Fibroblast of skin of right quadriceps (primary cell): Measurements from ENCODE around the gene PBX4.
"Not testable (repeated sequence)": the region's sequence is repeated elsewhere in the genome, so short reads cannot be mapped to it uniquely, and the experiment has no call there.

Source experiments
- DNase-seq: peaks from one replicate; pipeline ENCODE4 v3.0.0-alpha.2; 2013

The PBX4 gene

GRCh38 chr19:19626516-19627472 lies 8.3 kb upstream of the PBX4 start:
- no peak for DNase-seq

- DNase-seq, result no peak
Observed at GRCh38 chr19:19624032-19624570, 5.6 kb upstream of the PBX4 start.

- DNase-seq, result no peak
Observed at GRCh38 chr19:19623383-19623782, 4.9 kb upstream of the PBX4 start.

- no peak for DNase-seq
Observed at GRCh38 chr19:19619849-19620210, 1.3 kb upstream of the PBX4 start.

- no peak for DNase-seq
Observed at GRCh38 chr19:19619181-19619848, 828 bp upstream of the PBX4 start.

- DNase-seq, result peak; percentile 41
Observed at GRCh38 chr19:19615086-19615485, 3.4 kb downstream of the PBX4 start.

- DNase-seq, result no peak
Observed at GRCh38 chr19:19613506-19613905, 5.0 kb downstream of the PBX4 start.

- DNase-seq, result no peak
Observed at GRCh38 chr19:19610376-19611202, 7.9 kb downstream of the PBX4 start.

GRCh38 chr19:19606686-19607085 lies 11.8 kb downstream of the PBX4 start:
- not testable (repeated sequence) for DNase-seq

- no peak for DNase-seq
Observed at GRCh38 chr19:19606021-19606420, 12.5 kb downstream of the PBX4 start.

- no peak for DNase-seq
Observed at GRCh38 chr19:19602713-19603324, 15.7 kb downstream of the PBX4 start.

GRCh38 chr19:19602136-19602712 lies 16.3 kb downstream of the PBX4 start:
- DNase-seq, result no peak

- no peak for DNase-seq
Observed at GRCh38 chr19:19600793-19601330, 17.6 kb downstream of the PBX4 start.

- DNase-seq, result not testable (repeated sequence)
Observed at GRCh38 chr19:19598728-19599451, 19.6 kb downstream of the PBX4 start.

- DNase-seq, result no peak
Observed at GRCh38 chr19:19597809-19598306, 20.6 kb downstream of the PBX4 start.

GRCh38 chr19:19595171-19595701 lies 23.3 kb downstream of the PBX4 start:
- no peak for DNase-seq

- DNase-seq, result no peak
Observed at GRCh38 chr19:19594381-19594780, 24.1 kb downstream of the PBX4 start.

- DNase-seq, result no peak
Observed at GRCh38 chr19:19592690-19593089, 25.8 kb downstream of the PBX4 start.

- DNase-seq, result peak; percentile 97
Observed at GRCh38 chr19:19591133-19591825, 27.2 kb downstream of the PBX4 start.

GRCh38 chr19:19588546-19588945 lies 29.9 kb downstream of the PBX4 start:
- DNase-seq, result peak; percentile 14
